Stimulated activated CD4-positive, alpha-beta T cell treated with anti-CD3 and anti-CD28 coated beads, Interleukin-1b, Interleukin-23, amount 100 ng/mL, for 24 hours (primary cell): ENCODE measurements around the gene GRIK4.

Source experiments
- DNase-seq, 4 experiments: peaks; one replicate each; pipeline ENCODE4 v3.0.0-alpha.2; 2020; ENCODE audit warnings: low read depth in 4 of 4, low spot score in 1 of 4

Gene GRIK4

DNA sequence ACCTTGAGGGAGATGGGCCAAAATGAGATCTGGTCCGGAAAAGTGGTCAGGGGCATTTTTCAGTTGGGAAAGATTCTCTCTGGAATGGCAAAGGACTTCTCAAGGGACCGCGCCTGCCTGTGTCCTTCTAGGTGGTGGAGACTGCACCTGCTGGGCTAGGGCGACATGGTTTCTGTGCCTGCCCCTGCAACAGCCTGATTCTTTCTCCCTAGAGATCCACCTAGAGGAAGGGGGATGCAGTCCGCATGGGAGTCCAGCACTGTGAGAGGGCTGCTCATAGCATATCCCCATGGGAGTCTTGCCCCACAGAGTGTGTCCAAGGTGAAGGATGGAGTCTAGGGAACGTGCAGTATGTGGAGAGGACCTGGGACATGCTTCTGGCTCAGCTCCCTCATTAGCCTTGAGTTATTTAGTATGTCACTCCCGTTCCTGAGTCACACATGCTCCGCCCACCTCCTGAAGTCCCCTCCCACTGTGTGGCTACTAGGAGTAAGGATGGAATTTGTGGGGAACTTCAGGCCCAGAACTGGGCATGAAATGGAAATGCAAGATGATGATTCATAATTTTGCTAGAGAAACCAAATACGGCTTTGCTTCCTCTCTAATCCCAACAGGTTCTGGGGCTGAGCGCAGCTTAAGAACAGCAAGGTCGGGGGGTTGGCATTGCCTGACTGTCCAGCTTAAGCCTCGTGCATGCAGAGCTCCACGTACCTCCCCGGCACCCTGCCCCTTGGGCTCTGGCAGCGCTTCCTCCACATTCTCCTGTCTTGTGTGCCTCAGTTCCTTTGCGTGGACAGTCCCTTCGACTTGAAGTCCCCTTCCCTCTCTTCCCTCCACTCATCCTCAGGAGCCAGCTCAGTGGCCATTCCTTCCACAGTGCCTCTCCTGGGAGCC, 35.0 kb downstream of the GRIK4 start:
- DNase-seq, result no peak

DNA sequence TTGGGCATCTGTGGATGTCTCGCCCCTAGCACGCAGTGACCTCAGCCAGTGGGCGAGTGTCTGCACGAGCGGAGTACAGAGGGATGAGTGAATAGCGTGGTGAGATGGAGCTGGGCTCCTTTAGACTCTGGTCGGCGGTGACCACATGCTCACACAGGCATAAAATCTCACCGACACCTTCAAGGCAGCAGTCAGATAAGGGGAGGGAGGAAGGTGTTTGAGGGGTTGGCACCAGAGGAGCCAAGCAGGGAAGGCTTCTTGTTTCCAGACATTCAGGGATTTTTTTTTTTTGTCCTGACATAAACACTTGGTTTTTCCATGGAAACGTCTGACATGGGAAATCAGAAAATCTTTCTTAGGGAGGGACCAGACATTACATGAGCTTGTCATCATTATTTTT, 35.8 kb downstream of the GRIK4 start:
- DNase-seq, result no peak

DNA sequence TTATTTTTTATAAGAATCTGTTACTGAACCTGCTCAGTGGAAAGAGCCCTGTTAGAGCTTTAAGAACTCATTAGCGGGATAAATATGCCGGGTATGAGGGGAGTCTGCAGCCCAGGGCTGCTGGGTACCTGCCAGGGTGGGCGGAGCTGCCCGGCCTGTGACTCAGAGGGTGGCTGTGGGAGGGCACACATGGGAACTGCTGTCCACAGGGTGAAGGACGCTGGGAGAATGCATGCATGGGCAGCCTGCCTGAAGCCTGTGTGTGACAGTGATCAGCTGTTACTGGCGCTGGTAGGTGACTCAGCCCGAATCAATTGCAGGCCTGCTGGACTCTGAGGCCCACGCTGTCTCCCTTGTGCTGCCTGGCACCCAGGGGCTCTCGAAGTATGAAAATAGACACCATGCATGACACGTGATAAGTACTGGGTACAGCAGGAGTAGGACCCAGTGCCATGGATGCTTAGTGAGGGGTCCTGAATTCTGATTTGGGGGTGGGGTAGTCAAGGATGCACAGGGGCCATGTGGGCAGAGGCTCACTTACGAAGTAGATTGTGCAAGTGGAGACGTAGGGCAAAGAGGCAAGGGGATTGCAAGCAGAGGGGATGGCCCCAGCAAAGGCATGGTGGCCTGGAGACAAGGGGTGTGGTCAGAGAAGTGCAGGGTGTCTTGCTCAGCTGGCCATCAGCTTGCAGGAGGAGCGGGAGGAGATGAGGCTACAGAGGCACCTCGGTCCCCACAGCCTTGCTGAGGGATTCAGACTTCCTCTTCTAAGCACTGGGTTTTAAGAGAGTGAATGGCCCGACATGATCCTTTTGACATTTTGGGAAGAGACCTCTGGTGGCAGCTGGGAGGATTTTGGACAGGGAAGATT, 36.5 kb downstream of the GRIK4 start:
- no peak for DNase-seq

DNA sequence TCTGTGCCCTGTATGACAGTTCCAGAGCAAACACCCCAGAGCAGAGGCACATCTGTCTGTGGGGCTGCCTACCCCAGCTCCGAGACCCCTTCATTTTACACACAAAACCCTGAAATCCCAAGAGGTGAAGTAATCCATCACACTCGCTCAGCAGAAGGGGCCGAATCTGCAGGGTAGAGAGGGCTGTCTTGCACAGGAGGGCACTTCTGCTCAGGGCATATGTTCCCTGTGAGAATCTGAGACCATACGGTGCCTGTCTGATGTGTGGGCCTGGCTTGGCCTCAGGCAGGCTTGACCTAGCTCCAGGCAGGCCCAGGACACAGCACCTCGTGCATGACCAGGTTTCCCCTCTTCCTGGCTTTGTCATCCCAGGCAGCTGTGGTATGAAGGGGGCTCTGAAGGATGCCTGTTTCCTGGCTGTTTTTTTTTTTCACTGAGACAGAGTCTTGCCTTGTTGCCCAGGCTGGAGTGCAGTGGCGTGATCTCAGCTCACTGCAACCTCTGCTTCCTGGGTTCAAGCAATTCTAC, 37.2 kb downstream of the GRIK4 start:
- no peak for DNase-seq

DNA sequence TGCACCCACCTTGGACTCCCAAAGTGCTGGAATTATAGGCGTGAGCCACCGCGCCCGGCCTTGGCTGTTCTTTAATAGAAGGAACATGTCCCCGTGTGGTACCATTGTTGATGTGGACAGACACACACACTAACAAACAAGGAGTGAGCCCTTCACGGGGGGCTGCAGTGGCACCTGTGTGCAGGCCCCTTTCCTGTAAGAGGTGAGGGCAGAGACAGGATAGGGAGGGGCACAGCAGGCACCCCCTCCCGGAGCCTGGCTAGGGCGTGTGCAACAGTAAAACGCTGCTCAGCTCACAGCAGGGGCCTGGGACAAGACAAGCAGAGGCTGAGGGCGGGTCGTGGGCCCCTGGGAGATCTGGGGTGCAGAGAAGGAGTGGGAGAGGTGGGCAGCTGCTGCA, 37.8 kb downstream of the GRIK4 start:
- DNase-seq, result no peak

DNA sequence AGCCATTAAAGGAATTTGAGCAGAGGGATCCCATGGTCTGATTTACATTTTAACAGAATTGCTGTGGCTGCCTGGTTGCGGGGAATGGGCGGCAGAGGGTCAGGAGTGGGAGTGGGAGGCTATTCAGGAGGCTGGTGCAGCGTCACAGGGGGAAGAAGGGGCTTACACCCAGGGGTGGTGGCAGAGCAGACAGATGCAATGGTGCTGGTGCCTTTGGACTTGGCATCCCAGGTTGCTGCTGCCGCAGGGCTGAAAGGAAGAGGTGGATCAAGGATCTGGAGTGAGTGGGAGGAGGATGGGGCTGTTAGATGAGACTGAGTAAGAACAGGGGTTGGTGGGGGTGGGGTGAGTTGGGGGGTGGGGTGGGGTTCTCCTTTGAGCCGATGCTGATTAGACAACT, 38.5 kb downstream of the GRIK4 start:
- DNase-seq, result no peak

DNA sequence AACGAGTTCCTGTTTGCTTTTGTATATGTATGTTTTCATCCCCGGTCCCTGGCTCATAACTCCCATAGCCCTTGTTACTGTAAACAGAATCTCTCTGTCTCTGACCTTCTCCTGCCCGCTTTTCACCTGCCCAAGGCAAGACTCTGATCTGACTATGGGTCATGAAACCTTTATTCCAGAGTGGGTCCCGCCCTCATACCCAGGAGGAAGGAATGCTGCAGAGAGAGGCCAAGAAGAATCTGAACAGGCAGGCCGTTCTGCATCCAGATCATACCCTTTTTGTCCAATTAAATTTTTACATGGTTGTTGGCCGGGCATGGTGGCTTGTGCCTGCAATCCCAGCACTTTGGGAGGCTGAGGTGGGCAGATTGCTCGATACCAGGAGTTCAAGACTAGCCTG, 39.6 kb downstream of the GRIK4 start:
- DNase-seq, result no peak

DNA sequence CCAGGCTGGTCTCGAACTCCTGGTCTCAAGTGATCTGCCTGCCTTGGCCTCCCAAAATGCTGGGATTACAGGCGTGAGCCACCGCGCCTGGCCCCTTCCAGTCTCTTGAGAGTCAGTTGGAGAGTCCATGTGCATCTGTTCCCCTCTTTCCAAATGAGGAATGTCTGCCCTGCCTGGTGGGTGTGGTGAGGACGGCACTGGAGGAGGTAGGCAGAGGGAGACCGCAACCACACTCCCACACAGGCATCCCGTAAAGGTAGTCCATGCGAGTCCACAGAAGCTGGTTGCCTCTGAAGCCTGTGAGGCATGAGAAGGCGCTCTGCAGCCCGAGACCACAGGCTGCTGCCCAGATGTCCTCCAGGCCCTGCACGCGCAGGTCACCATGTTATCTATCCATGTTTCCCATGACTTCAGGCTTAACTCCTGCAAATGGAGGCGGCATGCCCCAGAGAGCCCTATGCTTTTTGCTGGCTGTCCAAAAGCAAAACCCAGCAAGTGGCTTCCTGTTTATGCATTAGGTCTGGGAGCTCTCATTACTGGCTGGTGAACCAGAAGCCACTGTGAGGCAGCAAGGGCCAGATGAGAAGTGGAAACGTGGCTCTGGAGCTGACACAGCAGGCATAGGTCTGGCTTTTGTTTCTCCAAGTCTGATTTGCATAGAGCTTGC, 43.4 kb downstream of the GRIK4 start:
- no peak for DNase-seq

DNA sequence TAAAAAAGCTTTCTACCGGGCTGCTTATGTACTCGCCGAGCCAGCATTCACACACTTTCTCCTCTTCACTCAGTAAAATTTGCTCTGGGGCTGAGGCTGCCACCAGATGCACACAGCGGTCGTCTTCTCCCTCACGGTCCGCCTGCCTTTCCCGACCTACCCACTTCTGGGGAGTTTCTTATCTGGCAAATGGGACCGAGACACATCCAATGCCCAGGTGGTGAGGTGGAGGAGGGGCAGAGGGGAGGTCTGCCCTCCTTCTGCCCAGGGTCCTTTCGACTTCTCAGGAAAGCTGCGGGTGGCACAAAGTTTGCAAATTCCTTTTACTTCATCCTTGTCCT, 43.9 kb downstream of the GRIK4 start:
- DNase-seq, result no peak

DNA sequence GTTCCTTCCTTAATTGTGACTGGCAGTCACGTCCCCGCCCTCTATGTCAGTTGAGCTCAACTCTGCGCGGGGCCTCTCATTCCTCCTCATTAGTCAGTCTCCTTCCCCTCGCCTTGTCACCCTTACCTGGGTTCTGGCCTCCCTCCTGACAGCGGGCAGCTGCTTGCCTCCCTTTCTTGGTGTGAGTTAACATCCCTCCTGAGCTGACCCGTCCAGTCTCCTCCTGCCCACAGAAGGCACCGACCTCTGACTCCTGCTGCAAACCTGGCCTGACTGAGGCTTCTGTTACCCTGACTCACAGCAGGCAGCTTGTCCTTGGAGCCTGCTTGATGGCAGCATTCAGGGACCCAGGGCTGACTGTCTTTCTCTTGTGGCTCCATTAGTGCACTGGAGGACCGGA, 45.2 kb downstream of the GRIK4 start:
- no peak for DNase-seq

DNA sequence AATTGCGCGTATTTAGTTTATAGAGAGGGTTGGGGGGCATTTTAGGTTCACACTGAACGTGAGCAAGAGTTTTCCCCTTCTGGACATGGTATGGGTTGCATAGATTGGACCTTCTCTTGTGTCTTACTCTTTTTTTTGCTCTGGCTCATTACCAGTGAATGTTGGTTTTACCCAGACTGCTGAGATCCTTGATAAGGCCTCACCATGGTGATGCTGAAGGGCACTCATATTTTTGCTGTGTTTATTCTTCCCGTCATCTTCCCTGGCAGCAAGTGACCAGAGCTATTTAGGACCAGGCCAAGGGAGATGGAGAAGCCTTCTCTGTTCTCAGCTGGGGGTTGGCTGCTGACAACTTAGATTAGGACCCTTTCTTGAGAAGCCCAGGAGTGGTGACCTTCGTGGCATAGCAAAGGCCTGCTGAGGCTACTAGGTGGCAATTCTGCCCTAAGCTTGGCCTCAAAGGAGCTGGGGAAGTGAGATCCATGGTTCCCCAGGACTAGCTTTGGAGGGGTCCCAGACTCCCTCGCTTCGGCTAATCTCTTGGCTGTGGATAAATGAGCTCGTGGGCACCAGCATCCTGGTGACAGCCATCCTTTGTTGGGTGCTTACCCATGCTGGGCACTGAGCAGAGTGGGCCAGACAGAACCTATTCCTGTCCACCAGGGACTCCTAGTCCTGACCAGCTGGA, 47.3 kb downstream of the GRIK4 start:
- no peak for DNase-seq

DNA sequence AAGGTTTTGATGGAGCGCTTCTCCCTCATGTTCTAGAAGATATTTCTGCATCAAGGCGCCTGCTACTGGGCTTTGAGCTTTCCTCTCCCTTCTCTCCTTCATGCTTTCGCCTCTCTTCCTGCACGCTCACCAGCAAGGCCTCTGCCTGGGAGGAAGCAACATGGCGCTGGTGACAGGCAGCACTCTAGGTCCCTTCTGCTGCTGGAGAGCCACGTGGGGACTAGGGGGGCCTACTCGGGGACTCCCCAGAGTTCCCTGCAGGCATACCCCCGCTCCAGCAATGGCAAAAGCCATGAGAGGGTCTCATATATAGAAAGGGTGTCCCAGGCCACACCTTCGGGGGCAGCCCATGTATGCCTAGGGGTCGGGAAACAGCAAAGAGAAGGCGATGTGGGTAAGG, 49.7 kb downstream of the GRIK4 start:
- DNase-seq, result no peak

DNA sequence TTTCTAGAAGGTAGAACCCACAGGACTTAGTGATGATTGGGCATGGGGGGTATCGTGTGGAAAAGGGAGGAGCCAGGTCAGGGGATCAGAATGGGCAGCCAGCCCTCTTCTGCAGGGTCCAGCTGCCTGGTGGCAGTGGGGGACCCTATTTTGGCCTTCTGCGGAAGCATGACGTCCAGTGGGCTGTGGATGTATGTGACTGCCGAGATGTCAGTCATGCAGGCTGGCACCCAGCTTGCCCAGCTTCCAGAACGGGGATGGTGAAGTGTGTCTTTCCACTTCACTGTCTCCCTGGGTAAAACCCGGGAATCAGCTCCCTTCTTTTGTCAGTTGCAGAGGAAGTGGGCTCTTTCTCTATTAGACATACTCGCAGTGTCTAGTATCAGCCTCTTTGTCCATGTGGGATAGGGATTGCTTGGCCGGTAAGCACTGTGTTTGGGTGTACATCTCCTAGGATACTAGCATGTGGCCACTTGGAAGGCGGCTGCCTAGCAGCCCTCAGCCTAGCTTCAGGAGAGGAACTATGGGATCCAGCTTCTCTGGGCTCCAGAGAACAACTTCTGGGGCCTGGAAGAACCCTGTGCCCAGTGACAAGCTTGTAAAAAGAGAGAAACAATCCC, 51.4 kb downstream of the GRIK4 start:
- no peak for DNase-seq

DNA sequence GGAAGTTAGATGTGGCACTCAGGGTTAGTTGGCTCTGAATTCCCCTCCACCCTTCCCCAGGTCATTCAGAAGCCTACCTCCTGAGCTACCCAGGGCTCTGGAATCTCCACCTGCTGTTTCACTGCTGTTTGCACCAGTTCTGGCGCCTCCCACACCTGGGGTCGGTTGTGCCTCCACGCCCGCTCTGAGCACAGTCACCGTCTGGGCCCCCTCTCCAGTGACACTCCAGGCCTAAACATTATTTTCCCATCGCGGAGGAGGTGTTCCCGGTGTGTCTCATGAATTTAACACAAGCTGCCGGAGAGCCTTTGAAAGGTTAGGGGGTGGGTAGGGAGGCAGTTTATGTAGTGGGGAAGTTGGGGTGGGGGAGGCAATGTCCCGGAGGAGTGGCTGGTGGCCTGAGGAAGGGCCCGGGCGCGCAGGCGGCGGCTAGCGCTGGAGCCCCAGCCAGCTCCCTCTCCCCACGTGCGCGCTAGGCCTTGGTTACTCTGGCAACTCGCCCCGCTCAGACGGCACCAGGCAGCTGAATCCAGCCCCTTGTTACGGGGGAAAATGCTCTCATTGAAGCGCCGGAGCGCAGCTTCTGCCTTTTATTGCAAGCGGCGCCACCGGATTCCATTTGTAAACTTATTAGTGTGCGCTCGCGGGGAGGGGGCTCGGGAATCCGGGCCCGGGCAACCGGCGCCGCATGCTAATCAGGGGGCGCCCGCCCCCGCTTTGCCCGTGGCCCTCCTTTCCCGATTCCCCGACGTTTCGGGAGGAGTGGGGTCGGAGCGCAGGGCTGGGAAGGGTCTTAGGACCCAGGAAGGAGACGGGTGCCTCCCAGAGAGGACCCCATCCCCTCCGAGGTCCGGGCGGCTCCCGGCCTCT, 52.4 kb downstream of the GRIK4 start:
- DNase-seq, result no peak

DNA sequence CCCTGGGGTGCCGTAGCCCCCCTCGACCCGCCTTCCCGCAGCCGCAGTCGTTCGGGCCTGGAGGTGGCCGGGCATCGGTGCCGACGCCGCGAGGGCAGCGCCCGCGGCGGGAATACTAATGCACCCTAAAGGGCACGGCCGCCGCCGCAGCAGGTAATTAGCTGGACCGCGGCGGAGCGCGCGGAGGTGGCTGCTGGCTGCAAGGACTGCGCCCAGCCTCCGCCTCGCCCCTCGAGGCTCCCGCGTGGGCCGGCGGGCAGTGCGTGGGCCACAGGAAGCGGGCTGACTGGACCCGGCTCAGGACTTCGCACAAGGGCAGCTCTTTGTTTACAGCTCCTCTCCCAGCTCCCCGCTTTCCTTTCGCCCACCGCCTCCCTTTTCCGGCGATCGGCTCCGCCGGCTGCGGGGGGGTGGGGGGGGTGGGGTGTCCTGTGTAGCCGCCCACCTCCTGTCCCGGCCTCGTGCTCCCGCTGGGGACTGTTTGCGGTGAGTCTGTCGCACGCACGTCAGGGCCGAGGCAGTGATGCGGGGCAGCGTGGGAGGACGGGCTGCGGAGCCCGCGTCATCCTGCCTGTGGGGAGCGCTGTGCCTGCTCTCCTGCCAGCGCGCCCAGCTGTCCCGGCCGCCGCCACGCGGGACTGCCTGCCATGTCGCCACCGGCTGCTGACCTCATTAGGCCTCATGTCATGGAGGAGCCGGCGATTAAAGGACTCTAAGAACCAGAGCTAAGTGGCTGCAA, 53.2 kb downstream of the GRIK4 start:
- DNase-seq, result peak in 1 of 4 experiments; percentile 22

DNA sequence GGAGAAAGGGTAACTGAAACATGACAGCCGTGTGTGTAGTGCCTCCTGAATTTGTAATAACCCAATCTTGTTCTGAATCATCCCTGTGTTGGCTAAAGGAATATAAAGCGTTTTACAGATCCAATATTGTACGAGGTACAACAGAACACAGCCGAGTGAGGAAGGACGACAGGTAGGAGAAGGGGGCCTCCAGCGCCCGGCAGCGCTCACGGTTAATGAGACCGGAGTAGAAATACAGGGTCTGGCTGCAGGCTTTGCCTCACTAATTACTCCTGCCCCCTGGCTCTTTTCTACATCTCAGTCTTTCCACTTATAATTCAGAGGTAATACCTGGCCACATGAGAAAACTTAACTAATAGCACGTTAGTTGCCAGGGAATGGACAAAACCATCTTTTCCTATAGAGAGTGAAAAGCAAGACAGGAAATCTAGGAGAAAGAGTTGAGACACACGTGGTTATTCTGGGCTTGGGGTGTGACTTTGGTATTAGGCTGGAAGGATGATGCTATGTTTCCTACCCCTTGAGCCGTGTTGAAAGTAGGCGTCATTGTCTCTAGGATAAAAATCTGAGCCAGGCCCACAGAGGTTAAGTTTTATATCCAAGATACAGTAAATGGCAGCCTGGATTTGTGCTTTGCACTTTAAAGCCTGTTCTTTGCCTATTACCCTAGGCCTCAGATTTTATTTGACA, 54.1 kb downstream of the GRIK4 start:
- DNase-seq, result no peak

DNA sequence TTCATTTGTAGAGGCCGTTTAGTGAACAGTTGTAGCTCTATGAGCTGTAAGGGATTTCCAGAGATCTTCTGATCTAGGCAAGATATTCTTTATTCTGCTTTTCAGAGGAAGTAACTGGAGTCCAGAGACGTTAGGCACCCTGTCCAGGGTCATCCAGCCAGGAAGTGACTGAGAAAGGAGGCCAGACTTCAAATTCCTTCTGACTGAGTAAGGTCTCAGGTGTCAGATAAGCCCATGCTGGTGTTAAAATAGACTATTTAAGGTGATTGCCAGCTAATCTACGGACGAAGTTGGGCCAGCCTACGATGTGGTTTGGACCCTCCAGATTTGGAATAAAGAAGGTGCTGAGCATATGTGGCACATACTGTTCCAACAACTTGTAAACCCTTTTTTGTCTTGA, 54.6 kb downstream of the GRIK4 start:
- no peak for DNase-seq

DNA sequence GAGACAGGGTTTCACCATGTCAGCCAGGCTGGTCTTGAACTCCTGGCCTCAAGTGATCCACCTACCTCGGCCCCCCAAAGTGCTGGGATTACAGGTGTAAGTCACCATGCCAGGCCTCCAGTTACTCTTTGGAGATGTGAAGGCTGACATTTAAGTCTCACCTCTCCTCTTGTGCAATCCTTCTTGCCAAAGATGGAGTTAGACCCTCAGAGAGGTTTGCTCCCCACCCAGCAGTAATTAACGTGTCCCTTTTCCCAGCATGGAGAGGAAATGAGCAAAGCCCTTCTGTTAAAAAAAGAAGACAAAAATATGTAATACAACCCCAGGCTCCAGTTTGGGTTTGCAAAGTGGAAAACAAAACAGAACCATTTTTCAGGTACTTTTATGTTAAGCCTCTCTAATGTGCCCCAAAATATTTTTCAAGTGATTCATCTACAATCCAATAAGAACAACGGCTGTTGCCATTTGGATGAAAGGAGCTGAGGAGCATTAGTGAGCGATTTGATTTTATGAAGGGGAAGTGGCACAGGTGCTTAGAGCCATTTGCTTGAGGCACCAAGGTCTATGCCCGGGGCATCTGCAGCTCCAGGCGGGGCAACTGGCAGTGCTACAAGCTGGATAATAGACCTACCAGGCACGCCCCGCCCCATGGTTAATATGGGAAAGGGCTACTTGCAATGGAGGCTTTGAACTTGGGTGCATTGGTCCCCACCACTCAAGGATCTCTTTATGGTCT, 57.2 kb downstream of the GRIK4 start:
- no peak for DNase-seq
